IMR-90 (cell line): Measurements from ENCODE around the gene GAL. TPM values are rescaled to one million over a fixed set of nuclear protein-coding genes. Genes with fewer than 3 reads are reported as not detected.

Source experiments
- ATAC-seq: fragments of 200-7000 bp; cut with Tn5 transposase; 2 replicates; pipeline ENCODE4 v1.9.1; 2020; ENCODE audit warnings: low read depth, mild to moderate bottlenecking, moderate library complexity
- BruUV-seq: library from RNA; stranded (reverse); fragments of 400-500 nt; replicated peaks from 2 replicates; lab custom pipeline; 2021; lab: Mats Ljungman, UMichigan
- CTCF ChIA-PET: fragments of 300-600 bp; formaldehyde crosslinking; extraction: SDS; loops from one replicate; lab custom pipeline; 2021; ENCODE audit warnings: antibody characterized with exemption; lab: Yijun Ruan, JAX
- POLR2A ChIA-PET: fragments of 300-600 bp; sonication (Branson Sonifier 250); formaldehyde crosslinking; loops from one replicate; lab custom pipeline; 2022; ENCODE audit warnings: antibody characterized with exemption; ENCODE audit not compliant: unreplicated experiment; lab: Charles Lee
- DNase-seq: peaks from one replicate; pipeline ENCODE4 v3.0.0; 2013
- H2AFZ ChIP-seq: replicated peaks from 2 replicates; pipeline ENCODE3; 2013; ENCODE audit warnings: low read length, mild to moderate bottlenecking; ENCODE audit not compliant: poor library complexity
- H2AK5ac ChIP-seq: 2 replicates; pipeline ENCODE4 v1.6.1; 2013; ENCODE audit warnings: low read depth, low read length, inconsistent platforms
- H2AK9ac ChIP-seq: replicated peaks from 2 replicates; pipeline ENCODE3; 2013; ENCODE audit warnings: mild to moderate bottlenecking, low read depth, low read length, moderate library complexity; ENCODE audit not compliant: poor library complexity
- H2BK120ac ChIP-seq: 2 replicates; pipeline ENCODE4 v1.6.1; 2013; ENCODE audit warnings: low read depth, low read length, inconsistent platforms
- H2BK15ac ChIP-seq: 3 replicates; pipeline ENCODE4 v1.6.1; 2013; ENCODE audit warnings: low read depth, low read length, inconsistent platforms
- H2BK20ac ChIP-seq: 2 replicates; pipeline ENCODE4 v1.6.1; 2013; ENCODE audit warnings: low read depth, mild to moderate bottlenecking, inconsistent platforms, low read length, moderate library complexity
- H2BK5ac ChIP-seq: 2 replicates; pipeline ENCODE4 v1.6.1; 2013; ENCODE audit warnings: mild to moderate bottlenecking, low read depth, low read length, inconsistent platforms; ENCODE audit not compliant: poor library complexity, severe bottlenecking
- H3K14ac ChIP-seq: replicated peaks from 2 replicates; pipeline ENCODE4 v1.6.1; 2013; ENCODE audit warnings: low read depth, low read length, inconsistent platforms
- H3K18ac ChIP-seq: 2 replicates; pipeline ENCODE4 v1.6.1; 2013; ENCODE audit warnings: low read depth, low read length, control low read depth
- H3K23ac ChIP-seq: 2 replicates; pipeline ENCODE4 v1.6.1; 2013; ENCODE audit warnings: low read depth, low read length, inconsistent platforms
- H3K27ac ChIP-seq: 2 replicates; pipeline ENCODE4 v1.5.1; 2013; ENCODE audit warnings: mild to moderate bottlenecking, control low read depth, low read length; ENCODE audit not compliant: insufficient read depth
- H3K27me3 ChIP-seq: 2 replicates; pipeline ENCODE4 v1.6.1; 2013; ENCODE audit warnings: low read length; ENCODE audit not compliant: control insufficient read depth, insufficient read depth
- H3K36me3 ChIP-seq: 2 replicates; pipeline ENCODE4 v1.6.1; 2013; ENCODE audit warnings: low read length, mixed read lengths; ENCODE audit not compliant: control insufficient read depth, insufficient read depth
- H3K4ac ChIP-seq: 2 replicates; pipeline ENCODE4 v1.6.1; 2013; ENCODE audit warnings: low read depth, low read length, inconsistent platforms
- H3K4me1 ChIP-seq: 2 replicates; pipeline ENCODE4 v1.6.1; 2013; ENCODE audit warnings: low read length, mixed read lengths; ENCODE audit not compliant: control insufficient read depth, insufficient read depth
- H3K4me2 ChIP-seq: 2 replicates; pipeline ENCODE4 v1.6.1; 2013; ENCODE audit warnings: low read depth, mild to moderate bottlenecking, control low read depth, low read length, moderate library complexity
- H3K4me3 ChIP-seq: 2 replicates; pipeline ENCODE4 v1.5.1; 2013; ENCODE audit warnings: low read depth, mild to moderate bottlenecking, control low read depth, low read length, moderate library complexity; ENCODE audit not compliant: insufficient read depth
- H3K56ac ChIP-seq: 2 replicates; pipeline ENCODE4 v1.6.1; 2013; ENCODE audit warnings: low read length, inconsistent platforms; ENCODE audit not compliant: insufficient read depth; ENCODE audit errors: extremely low read depth
- H3K79me1 ChIP-seq, 2 experiments: 2 replicates each; pipeline ENCODE4 v1.6.1; 2013; ENCODE audit warnings: low read length in 2 of 2, inconsistent platforms in 1 of 2, low read depth in 1 of 2
- H3K9ac ChIP-seq: 2 replicates; pipeline ENCODE4 v1.6.1; 2013; ENCODE audit warnings: low read depth, low read length, control low read depth
- H3K9me1 ChIP-seq: 2 replicates; pipeline ENCODE4 v1.6.1; 2013; ENCODE audit warnings: low read length, inconsistent platforms; ENCODE audit not compliant: insufficient read depth
- H3K9me3 ChIP-seq: 2 replicates; pipeline ENCODE4 v1.6.1; 2013; ENCODE audit warnings: low read length; ENCODE audit not compliant: control insufficient read depth, insufficient read depth
- H4K20me1 ChIP-seq: 2 replicates; pipeline ENCODE4 v1.6.1; 2013; ENCODE audit warnings: low read length, inconsistent platforms; ENCODE audit not compliant: insufficient read depth
- H4K5ac ChIP-seq: 2 replicates; pipeline ENCODE4 v1.6.1; 2013; ENCODE audit warnings: mild to moderate bottlenecking, low read depth, low read length, control low read depth
- H4K8ac ChIP-seq, 2 experiments: 2 replicates each; pipeline ENCODE4 v1.6.1; 2013; ENCODE audit warnings: low read depth in 2 of 2, low read length in 2 of 2, control low read depth in 1 of 2, inconsistent platforms in 1 of 2
- H4K91ac ChIP-seq: 2 replicates; pipeline ENCODE4 v1.6.1; 2013; ENCODE audit warnings: low read depth, low read length, inconsistent platforms; ENCODE audit not compliant: insufficient read depth
- BHLHE40 ChIP-seq: fragments of 150-350 bp; IDR thresholded peaks from 2 replicates; pipeline ENCODE4 v1.6.1; 2016; ENCODE audit warnings: mild to moderate bottlenecking, low read depth, low read length
- CEBPB ChIP-seq: IDR thresholded peaks from 2 replicates; pipeline ENCODE4 v1.6.1; 2012; ENCODE audit warnings: low read depth, low read length, improper control_type of control experiment
- CHD1 ChIP-seq: IDR thresholded peaks from 2 replicates; pipeline ENCODE4 v1.6.1; 2012; ENCODE audit warnings: low read depth, low read length, improper control_type of control experiment
- FOS ChIP-seq: fragments of 150-350 bp; IDR thresholded peaks from 2 replicates; pipeline ENCODE4 v1.6.1; 2016; ENCODE audit warnings: low read depth, low read length
- MAFK ChIP-seq: IDR thresholded peaks from 2 replicates; pipeline ENCODE4 v1.6.1; 2012; ENCODE audit warnings: low read depth, low read length, improper control_type of control experiment
- MAZ ChIP-seq: IDR thresholded peaks from 2 replicates; pipeline ENCODE4 v1.6.1; 2012; ENCODE audit warnings: low read depth, mild to moderate bottlenecking, low read length, improper control_type of control experiment, moderate library complexity, borderline replicate concordance
- MXI1 ChIP-seq: IDR thresholded peaks from 2 replicates; pipeline ENCODE4 v1.6.1; 2012; ENCODE audit warnings: low read depth, mild to moderate bottlenecking, low read length, moderate library complexity, borderline replicate concordance
- NFE2L2 ChIP-seq: fragments of 150-350 bp; IDR thresholded peaks from 2 replicates; pipeline ENCODE4 v1.6.1; 2016; ENCODE audit warnings: low read depth, mild to moderate bottlenecking, low read length
- POLR2A ChIP-seq: IDR thresholded peaks from 2 replicates; pipeline ENCODE4 v1.6.1; 2012; ENCODE audit warnings: mild to moderate bottlenecking, low read depth, low read length
- RAD21 ChIP-seq: IDR thresholded peaks from 2 replicates; pipeline ENCODE4 v1.6.1; 2012; ENCODE audit warnings: low read length, improper control_type of control experiment
- RCOR1 ChIP-seq: IDR thresholded peaks from 2 replicates; pipeline ENCODE4 v1.6.1; 2012; ENCODE audit warnings: mild to moderate bottlenecking, low read length, improper control_type of control experiment; ENCODE audit not compliant: insufficient replicate concordance
- RFX5 ChIP-seq: IDR thresholded peaks from 2 replicates; pipeline ENCODE4 v1.8.0; 2012; ENCODE audit warnings: low read depth, mild to moderate bottlenecking, low read length, moderate library complexity
- SMC3 ChIP-seq: fragments of 150-350 bp; IDR thresholded peaks from 2 replicates; pipeline ENCODE4 v1.6.1; 2016; ENCODE audit warnings: low read depth, mild to moderate bottlenecking, antibody characterized with exemption, low read length, moderate library complexity
- USF2 ChIP-seq: fragments of 150-350 bp; IDR thresholded peaks from 2 replicates; pipeline ENCODE4 v1.6.1; 2017; ENCODE audit warnings: mild to moderate bottlenecking, antibody characterized with exemption, low read length, low read depth
- WGBS, 2 experiments: methylation state at CpG; one replicate each; pipeline versions ENCODE4 v1.1.5 to v1.1.7; 2013; ENCODE audit warnings: missing lambda C conversion rate in 2 of 2; ENCODE audit not compliant: insufficient read length in 1 of 2; ENCODE audit errors: extremely low coverage in 2 of 2; 5-methylcytosine and 5-hydroxymethylcytosine counted together
- dilution Hi-C: fragments of 300-500 bp; cut with HindIII; formaldehyde crosslinking; loops from one replicate; pipeline ENCODE4 v1.14.3; 2018; ENCODE audit warnings: low sequenced_read_pairs; ENCODE audit not compliant: unreplicated experiment
- in situ Hi-C: fragments of 300-500 bp; cut with MboI; formaldehyde crosslinking; loops from 3 replicates; pipeline ENCODE4 v1.14.3; 2019; ENCODE audit warnings: low sequenced_read_pairs, inconsistent platforms, mixed read lengths
- intact Hi-C: fragments of 100-400 bp; cut with micrococcal nuclease; formaldehyde crosslinking; loops from 2 replicates; pipeline ENCODE4 v1.10.0; 2022
- polyA plus RNA-seq, 3 experiments: library from polyadenylated mRNA; depleted of rRNA; stranded (reverse); fragments of >200 nt; gene quantifications; 2 replicates each; pipeline ENCODE4 v1.2.3, GENCODE V29; 2012; ENCODE audit warnings: low replicate concordance in 1 of 3
- total RNA-seq: library from RNA; depleted of rRNA; stranded (reverse); fragments of >200 nt; gene quantifications from 2 replicates; pipeline ENCODE4 v1.2.3, GENCODE V29; 2012
- TF ChIP-seq, protein P1 (sequence below): conservative IDR thresholded peaks from 2 replicates; pipeline ENCODE4 v1.5.1; 2012; ENCODE audit warnings: mild to moderate bottlenecking, low read depth, low read length, improper control_type of control experiment
- TF ChIP-seq, protein P2 (sequence below): fragments of 150-350 bp; IDR thresholded peaks from 2 replicates; pipeline ENCODE4 v1.6.1; 2016; ENCODE audit warnings: low read depth, mild to moderate bottlenecking, low read length, moderate library complexity, borderline replicate concordance

GAL gene
- total and polyA plus RNA-seq, 2 of the 4 experiments (the other 2 are of a cell fraction): 2.0 TPM; not detected in 1

- no peak overlapping the region for H2AK5ac ChIP-seq
- no peak for DNase-seq
- no peak overlapping the region for H2BK5ac ChIP-seq
- H3K14ac ChIP-seq: no peak overlapping the region
- no peak for ATAC-seq
- H3K56ac ChIP-seq: no peak overlapping the region
- POLR2A ChIA-PET: no interaction called here
- in situ Hi-C loops: no loop called here
- dilution Hi-C loops: no loop called here
- no peak overlapping the region for H2BK15ac ChIP-seq
- no peak overlapping the region for H2AK9ac ChIP-seq
- H4K5ac ChIP-seq: no peak overlapping the region
- no peak overlapping the region for H2BK20ac ChIP-seq
- no peak overlapping the region for H3K9ac ChIP-seq
- H4K91ac ChIP-seq: no peak overlapping the region
- H3K4me2 ChIP-seq: no peak overlapping the region
- H3K18ac ChIP-seq: no peak overlapping the region
- no peak overlapping the region for H3K23ac ChIP-seq
- WGBS, 2 experiments: 60% methylated on average over 1 of the region's 16 CpGs; no CpG with 5 or more reads in 1 of the 2 experiments
- no peaks in the 10 kb centered on the region; the same call in 1 of the 2 replicates for H3K9me3 ChIP-seq
- peaks cover 48% of the 10 kb centered on the region for H3K27me3 ChIP-seq
- no TSS peak for BruUV-seq
- TF ChIP-seq NFE2L2 (no peak), MAFK (peak; percentile 90), FOS (no peak), SMC3 (no peak), MXI1 (no peak), RFX5 (no peak), POLR2A (no peak), MAZ (no peak), CHD1 (no peak), USF2 (no peak), BHLHE40 (no peak), RCOR1 (no peak), RAD21 (no peak), CEBPB (no peak)
- TF ChIP-seq, protein P1, sequence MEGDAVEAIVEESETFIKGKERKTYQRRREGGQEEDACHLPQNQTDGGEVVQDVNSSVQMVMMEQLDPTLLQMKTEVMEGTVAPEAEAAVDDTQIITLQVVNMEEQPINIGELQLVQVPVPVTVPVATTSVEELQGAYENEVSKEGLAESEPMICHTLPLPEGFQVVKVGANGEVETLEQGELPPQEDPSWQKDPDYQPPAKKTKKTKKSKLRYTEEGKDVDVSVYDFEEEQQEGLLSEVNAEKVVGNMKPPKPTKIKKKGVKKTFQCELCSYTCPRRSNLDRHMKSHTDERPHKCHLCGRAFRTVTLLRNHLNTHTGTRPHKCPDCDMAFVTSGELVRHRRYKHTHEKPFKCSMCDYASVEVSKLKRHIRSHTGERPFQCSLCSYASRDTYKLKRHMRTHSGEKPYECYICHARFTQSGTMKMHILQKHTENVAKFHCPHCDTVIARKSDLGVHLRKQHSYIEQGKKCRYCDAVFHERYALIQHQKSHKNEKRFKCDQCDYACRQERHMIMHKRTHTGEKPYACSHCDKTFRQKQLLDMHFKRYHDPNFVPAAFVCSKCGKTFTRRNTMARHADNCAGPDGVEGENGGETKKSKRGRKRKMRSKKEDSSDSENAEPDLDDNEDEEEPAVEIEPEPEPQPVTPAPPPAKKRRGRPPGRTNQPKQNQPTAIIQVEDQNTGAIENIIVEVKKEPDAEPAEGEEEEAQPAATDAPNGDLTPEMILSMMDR: peak; percentile 9; the same call in 1 of the 2 replicates
- TF ChIP-seq, protein P2, sequence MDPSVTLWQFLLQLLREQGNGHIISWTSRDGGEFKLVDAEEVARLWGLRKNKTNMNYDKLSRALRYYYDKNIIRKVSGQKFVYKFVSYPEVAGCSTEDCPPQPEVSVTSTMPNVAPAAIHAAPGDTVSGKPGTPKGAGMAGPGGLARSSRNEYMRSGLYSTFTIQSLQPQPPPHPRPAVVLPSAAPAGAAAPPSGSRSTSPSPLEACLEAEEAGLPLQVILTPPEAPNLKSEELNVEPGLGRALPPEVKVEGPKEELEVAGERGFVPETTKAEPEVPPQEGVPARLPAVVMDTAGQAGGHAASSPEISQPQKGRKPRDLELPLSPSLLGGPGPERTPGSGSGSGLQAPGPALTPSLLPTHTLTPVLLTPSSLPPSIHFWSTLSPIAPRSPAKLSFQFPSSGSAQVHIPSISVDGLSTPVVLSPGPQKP: no peak
- no peak overlapping the region for H3K4ac ChIP-seq
- H2BK120ac ChIP-seq: no peak overlapping the region
- H2AFZ ChIP-seq: no peak overlapping the region
- no peaks in the 10 kb centered on the region for H3K9me1 ChIP-seq
- no peaks in the 10 kb centered on the region for H3K4me1 ChIP-seq
- CTCF ChIA-PET: no interaction called here
- H3K27ac ChIP-seq: no peak overlapping the region
- intact Hi-C loops: no loop called here
- no peaks in the 10 kb centered on the region for H4K20me1 ChIP-seq
- no peak overlapping the region for H4K8ac ChIP-seq
- no peak overlapping the region for H3K4me3 ChIP-seq
- H3K36me3 ChIP-seq: no peaks in the 10 kb centered on the region
- H3K79me1 ChIP-seq: no peaks in the 10 kb centered on the region
Observed at GRCh38 chr11:68690671-68691401, 6.5 kb downstream of the GAL start.
